HG02884 (cell line): ENCODE data around the gene CHST11.
"Not testable (repeated sequence)": the region's sequence is repeated elsewhere in the genome, so short reads cannot be mapped to it uniquely, and the experiment has no call there.

ENCODE experiments used
- ATAC-seq: cut with Tn5 transposase; IDR thresholded peaks from one replicate; pipeline ENCODE4 v1.9.1; 2021; ENCODE audit warnings: mild to moderate bottlenecking, moderate library complexity; ENCODE audit not compliant: unreplicated experiment

Gene CHST11

GRCh38 chr12:104785886-104786285, 329.1 kb downstream of the CHST11 start:
- ATAC-seq, result no peak

GRCh38 chr12:104786352-104786751, 329.6 kb downstream of the CHST11 start:
- no peak for ATAC-seq

GRCh38 chr12:104788840-104789271, 332.1 kb downstream of the CHST11 start:
- ATAC-seq, result no peak

- ATAC-seq, result no peak
Observed at GRCh38 chr12:104790296-104791125, 333.8 kb downstream of the CHST11 start.

- no peak for ATAC-seq
Observed at GRCh38 chr12:104792570-104792969, 335.8 kb downstream of the CHST11 start.

- no peak for ATAC-seq
Observed at GRCh38 chr12:104793285-104793684, 336.5 kb downstream of the CHST11 start.

GRCh38 chr12:104793968-104794367, 337.2 kb downstream of the CHST11 start:
- ATAC-seq, result no peak

- no peak for ATAC-seq
Observed at GRCh38 chr12:104796475-104796862, 339.7 kb downstream of the CHST11 start.

- ATAC-seq, result no peak
Observed at GRCh38 chr12:104799458-104799857, 342.7 kb downstream of the CHST11 start.

GRCh38 chr12:104801005-104801404, 344.3 kb downstream of the CHST11 start:
- ATAC-seq, result no peak

GRCh38 chr12:104801427-104801826, 344.7 kb downstream of the CHST11 start:
- no peak for ATAC-seq

GRCh38 chr12:104802208-104802607, 345.5 kb downstream of the CHST11 start:
- no peak for ATAC-seq

GRCh38 chr12:104805186-104805585, 348.4 kb downstream of the CHST11 start:
- ATAC-seq, result no peak

- not testable (repeated sequence) for ATAC-seq
Observed at GRCh38 chr12:104806194-104806593, 349.4 kb downstream of the CHST11 start.

- ATAC-seq, result no peak
Observed at GRCh38 chr12:104809251-104809650, 352.5 kb downstream of the CHST11 start.

GRCh38 chr12:104809706-104810385, 353.1 kb downstream of the CHST11 start:
- ATAC-seq, result no peak
